ENCODE measurements around the gene LIMA1. TPM values are rescaled to one million over a fixed set of nuclear protein-coding genes. Genes with fewer than 3 reads are reported as not detected.

LIMA1 gene
- total and polyA plus RNA-seq, 9 of the 15 experiments (the other 6 are each of a cell fraction or from before 2014, with no cell fraction given), result 20.2 to 37.8 (median 27.3) TPM

GRCh38 chr12:50246873-50247612, 36.3 kb downstream of the LIMA1 start (continued):
- no peak for TF ChIP-seq E2F5 (CRISPR knock-in tag; IDR thresholded peaks at IDR 0.05)
- TF ChIP-seq ZNF134 (CRISPR knock-in tag; conservative IDR thresholded peaks at IDR 0.05), result no peak
- TF ChIP-seq CAMTA2 (CRISPR knock-in tag; conservative IDR thresholded peaks at IDR 0.05), result no peak
- TF ChIP-seq ZNF57 (CRISPR knock-in tag; IDR thresholded peaks at IDR 0.05), result no peak
- TF ChIP-seq GABPB2 (CRISPR knock-in tag; conservative IDR thresholded peaks at IDR 0.05), result no peak
- TF ChIP-seq STAT6 (CRISPR knock-in tag; IDR thresholded peaks at IDR 0.05), result no peak
- no peak for TF ChIP-seq NCOA6 (IDR thresholded peaks at IDR 0.05)
- TF ChIP-seq RBM14 (IDR thresholded peaks at IDR 0.05; ENCODE audit: borderline replicate concordance, insufficient read depth, low read depth, low read length), result no peak
- no peak for TF ChIP-seq CTCFL (IDR thresholded peaks at IDR 0.05; ENCODE audit: borderline replicate concordance, insufficient read depth, low read depth, low read length, poor library complexity, severe bottlenecking)
- no peak for TF ChIP-seq TRIM25 (IDR thresholded peaks at IDR 0.05; ENCODE audit: borderline replicate concordance)
- no peak for TF ChIP-seq NFXL1 (CRISPR knock-in tag; IDR thresholded peaks at IDR 0.05)
- no peak for TF ChIP-seq KDM2B (CRISPR knock-in tag; IDR thresholded peaks at IDR 0.05)
- TF ChIP-seq ZFP1 (CRISPR knock-in tag; IDR thresholded peaks at IDR 0.05), result no peak
- TF ChIP-seq SPI1 (IDR thresholded peaks at IDR 0.05; ENCODE audit: borderline replicate concordance, low read depth, low read length), result no peak
- TF ChIP-seq ELF2 (CRISPR knock-in tag; IDR thresholded peaks at IDR 0.05), result no peak
- TF ChIP-seq EHMT2 (IDR thresholded peaks at IDR 0.05), result peak; percentile 87
- no peak; the same call in 1 of the 2 replicates for TF ChIP-seq ZEB2 (IDR thresholded peaks at IDR 0.05)
- no peak for TF ChIP-seq TSC22D4 (tag; IDR thresholded peaks at IDR 0.05)
- TF ChIP-seq E4F1 (CRISPR knock-in tag; IDR thresholded peaks at IDR 0.05; ENCODE audit: borderline replicate concordance), result no peak
- TF ChIP-seq GATAD2A (IDR thresholded peaks at IDR 0.05), result no peak
